GM12892 (cell line): Measurements from ENCODE around the gene SMO.

Experiments
- POLR2A ChIP-seq: IDR thresholded peaks from 2 replicates; pipeline ENCODE4 v1.6.1; 2011; ENCODE audit warnings: low read depth, low read length, control low read depth
- POLR2AphosphoS5 ChIP-seq: IDR thresholded peaks from 2 replicates; pipeline ENCODE4 v1.6.1; 2011; ENCODE audit warnings: low read depth, low read length, control low read depth
- TAF1 ChIP-seq: IDR thresholded peaks from 2 replicates; pipeline ENCODE4 v1.6.1; 2011; ENCODE audit warnings: low read depth, mild to moderate bottlenecking, control low read depth, low read length, borderline replicate concordance

GRCh38 chr7:129245533-129245932 is 57.1 kb downstream of the SMO start:
- TF ChIP-seq POLR2A (no peak), POLR2AphosphoS5 (no peak), TAF1 (no peak)
